GM19043 (cell line): ENCODE results near the gene ADAMTSL3.

ENCODE experiments used
- ATAC-seq: cut with Tn5 transposase; IDR thresholded peaks from one replicate; pipeline ENCODE4 v1.9.1; 2021; ENCODE audit warnings: low read depth; ENCODE audit not compliant: unreplicated experiment

ADAMTSL3 gene

GRCh38 chr15:83654379-83655236 lies 685 bp downstream of the ADAMTSL3 start:
- no peak for ATAC-seq

DNA sequence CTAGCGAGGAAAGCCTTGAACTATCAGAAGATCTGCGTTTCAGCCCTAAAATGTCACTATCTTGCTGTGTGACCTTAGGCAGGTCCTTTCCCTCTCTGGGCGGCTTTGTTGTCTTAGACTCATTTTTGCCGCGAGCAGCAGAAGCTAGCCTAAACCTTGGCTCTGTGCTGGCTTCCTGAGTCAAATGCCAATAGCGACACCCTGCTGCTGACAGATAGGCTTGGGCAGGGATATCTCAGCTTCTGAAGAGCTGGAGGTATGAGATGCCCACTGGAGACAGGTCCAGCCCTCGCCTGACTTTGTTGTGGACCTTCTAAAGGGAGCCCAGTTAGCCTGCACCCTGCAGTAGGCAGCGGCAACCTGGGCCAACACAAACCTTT lies 1.3 kb downstream of the ADAMTSL3 start:
- no peak for ATAC-seq

DNA sequence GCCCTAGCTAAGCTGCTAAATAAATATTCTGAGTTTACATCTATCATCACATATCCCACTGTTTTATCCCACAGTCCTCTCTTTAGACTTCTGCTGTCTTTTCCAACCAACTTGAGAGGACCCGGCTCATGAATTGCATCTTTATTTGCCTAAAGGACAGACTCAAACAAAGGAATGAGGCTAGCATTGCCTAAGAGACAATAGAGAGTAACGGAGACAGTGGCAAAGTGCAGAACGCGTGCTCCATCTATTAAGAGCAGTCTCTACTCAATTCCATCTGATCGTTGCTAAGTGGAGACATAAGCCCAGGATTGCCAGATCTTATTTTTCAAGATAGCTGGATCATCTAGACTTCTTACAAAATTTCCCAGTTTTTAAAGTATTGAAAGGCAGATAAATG lies 2.3 kb downstream of the ADAMTSL3 start:
- no peak for ATAC-seq

GRCh38 chr15:83656943-83657528 lies 3.1 kb downstream of the ADAMTSL3 start:
- no peak for ATAC-seq

GRCh38 chr15:83657549-83657948 lies 3.6 kb downstream of the ADAMTSL3 start:
- ATAC-seq, result no peak

- no peak for ATAC-seq
Measured at GRCh38 chr15:83658430-83659416, 4.8 kb downstream of the ADAMTSL3 start.

DNA sequence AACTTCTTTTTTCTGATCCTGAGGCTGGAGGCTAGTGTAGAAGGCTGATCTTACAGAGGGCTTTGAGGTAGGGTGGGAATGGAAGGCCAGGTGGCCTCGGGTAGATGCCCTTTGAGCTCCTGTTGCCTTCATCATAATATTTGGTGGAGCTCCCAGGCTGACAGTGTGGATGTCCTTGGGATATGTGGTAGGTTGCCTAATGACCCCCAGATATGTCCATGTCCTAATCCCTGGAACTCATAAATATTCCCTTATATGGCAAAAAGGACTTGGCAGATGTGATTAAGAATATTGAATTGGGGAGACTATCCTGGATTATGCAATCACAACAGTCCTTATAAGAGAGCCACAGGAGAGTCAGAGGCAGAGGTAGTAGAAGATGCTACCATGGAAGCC lies 5.5 kb downstream of the ADAMTSL3 start:
- ATAC-seq, result no peak

- ATAC-seq, result no peak
Measured at GRCh38 chr15:83665480-83665879, 11.6 kb downstream of the ADAMTSL3 start.

- no peak for ATAC-seq
Measured at GRCh38 chr15:83670672-83671229, 16.8 kb downstream of the ADAMTSL3 start.

DNA sequence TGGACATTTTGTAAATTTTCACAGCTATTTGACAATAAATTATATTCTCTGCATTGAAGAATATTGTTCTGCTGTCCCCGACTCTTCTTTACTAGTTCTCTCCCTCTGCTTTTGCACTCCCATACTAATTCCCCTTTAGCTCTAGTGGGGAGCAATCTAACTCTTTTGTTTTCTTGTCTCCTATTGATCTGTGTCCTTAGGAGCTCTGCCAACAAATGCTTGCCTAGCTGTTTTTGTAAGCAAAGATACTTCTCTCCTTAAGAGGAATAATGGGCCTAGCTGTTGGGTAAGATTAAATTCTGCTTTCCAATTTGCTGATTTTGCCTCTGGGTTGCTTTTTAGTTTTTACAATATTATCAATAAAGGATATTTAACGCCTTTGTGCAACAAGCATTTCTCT lies 17.7 kb downstream of the ADAMTSL3 start:
- no peak for ATAC-seq

DNA sequence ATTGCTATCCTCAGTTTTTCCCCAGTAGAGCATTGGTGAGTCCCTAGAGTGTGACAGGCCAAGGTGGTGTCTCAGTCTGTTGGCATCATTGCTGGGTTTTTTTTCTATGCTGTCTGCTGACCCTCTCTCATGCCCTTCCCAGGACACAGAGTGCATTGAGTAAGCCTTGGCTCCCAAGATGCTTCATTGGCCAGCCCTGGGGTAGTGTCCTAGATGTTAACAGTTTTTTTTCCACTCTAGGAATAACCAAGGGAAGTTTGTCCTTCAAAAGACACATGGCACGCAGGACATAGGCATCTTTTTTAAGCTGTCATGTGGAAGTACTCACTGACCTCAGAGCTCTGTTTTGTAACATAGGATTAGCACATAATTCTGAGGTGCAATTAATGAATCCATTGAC lies 19.5 kb downstream of the ADAMTSL3 start:
- ATAC-seq, result no peak

GRCh38 chr15:83682476-83683088 lies 28.7 kb downstream of the ADAMTSL3 start:
- no peak for ATAC-seq

GRCh38 chr15:83685916-83686332 lies 32.0 kb downstream of the ADAMTSL3 start:
- ATAC-seq, result no peak

- no peak for ATAC-seq
Measured at GRCh38 chr15:83688201-83688600, 34.3 kb downstream of the ADAMTSL3 start.

- no peak for ATAC-seq
Measured at GRCh38 chr15:83690676-83691075, 36.8 kb downstream of the ADAMTSL3 start.

- no peak for ATAC-seq
Measured at GRCh38 chr15:83692746-83693581, 39.0 kb downstream of the ADAMTSL3 start.

DNA sequence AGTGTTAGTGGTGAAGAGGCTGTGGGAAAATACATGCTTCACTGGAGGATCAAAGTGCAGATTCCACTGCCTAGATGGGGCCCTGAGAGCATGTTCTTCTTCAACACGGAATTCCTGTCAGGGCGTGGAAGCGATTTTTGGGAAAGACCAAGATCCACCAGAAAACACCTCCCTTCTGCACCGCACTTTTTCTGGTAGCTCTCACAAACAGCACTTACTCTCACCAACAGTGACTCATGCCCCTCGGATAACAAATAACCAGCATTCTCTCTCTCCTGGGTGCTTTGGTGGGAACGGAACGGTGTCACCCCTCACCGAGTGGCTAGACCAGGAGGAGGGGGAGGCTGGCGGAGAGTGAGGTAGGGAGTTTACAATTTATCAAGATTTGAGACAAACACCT lies 40.1 kb downstream of the ADAMTSL3 start:
- ATAC-seq, result no peak

- ATAC-seq, result no peak
Measured at GRCh38 chr15:83694536-83694935, 40.6 kb downstream of the ADAMTSL3 start.

- ATAC-seq, result no peak
Measured at GRCh38 chr15:83695246-83695645, 41.3 kb downstream of the ADAMTSL3 start.
